ENCODE measurements around the gene GJB6.

- no peak for TF ChIP-seq CTCF (IDR thresholded peaks at IDR 0.05; ENCODE audit: low read depth, low read length)
- TF ChIP-seq POLR2A (IDR thresholded peaks at IDR 0.05; ENCODE audit: extremely low read depth, insufficient read length): no peak
- no peak for TF ChIP-seq MAX (IDR thresholded peaks at IDR 0.05; ENCODE audit: low read depth, low read length)
Observed at GRCh38 chr13:20198781-20199180, 33.3 kb downstream of the GJB6 start.

Data from NB4 (cell line).